Measurements from ENCODE around the gene KAT8. TPM values are rescaled to one million over a fixed set of nuclear protein-coding genes. Genes with fewer than 3 reads are reported as not detected.
"Not testable (repeated sequence)": the region's sequence is repeated elsewhere in the genome, so short reads cannot be mapped to it uniquely, and the experiment has no call there.

KAT8 gene
- polyA plus RNA-seq, 3 donors = 57.7 to 66.8 (median 58.0) TPM

- DNase-seq (ENCODE audit: low read depth in 3 of 3, low spot score in 2 of 3) = not testable (repeated sequence)
Observed at GRCh38 chr16:31144418-31144817, 27.0 kb downstream of the KAT8 start.

DNA sequence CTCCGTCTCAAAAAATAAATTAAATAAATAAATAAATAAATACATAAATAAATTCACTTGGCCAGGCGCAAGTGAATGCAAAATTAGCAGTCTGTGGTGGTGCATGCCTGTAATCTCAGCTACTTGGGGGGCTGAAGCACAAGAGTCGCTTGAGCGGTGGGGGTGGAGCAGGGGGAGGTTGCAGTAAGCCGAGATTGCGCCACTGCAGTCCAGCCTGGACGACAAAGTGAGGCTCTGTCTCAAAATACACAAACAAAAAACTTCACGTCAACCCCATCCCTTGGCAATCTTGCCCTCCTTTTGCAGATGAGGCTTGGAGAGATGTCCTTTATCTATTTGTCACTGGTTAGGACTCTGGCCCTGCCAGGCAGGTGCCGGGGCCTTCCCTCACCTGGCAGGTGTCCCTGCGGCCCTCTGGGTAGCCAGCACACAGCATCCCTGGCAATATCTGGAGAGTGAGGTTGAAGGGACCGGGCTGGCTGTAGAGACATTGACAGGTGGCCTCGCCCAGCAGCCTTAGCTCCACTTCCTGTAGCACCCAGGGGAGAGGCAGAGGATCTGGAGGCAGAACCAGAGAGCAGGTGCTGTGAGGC lies 28.0 kb downstream of the KAT8 start:
- DNase-seq (ENCODE audit: low read depth in 3 of 3, low spot score in 2 of 3) = no peak

GRCh38 chr16:31147574-31147973 lies 30.1 kb downstream of the KAT8 start:
- DNase-seq (ENCODE audit: low read depth in 3 of 3, low spot score in 2 of 3) = no peak

- no peak for DNase-seq (ENCODE audit: low read depth in 3 of 3, low spot score in 2 of 3)
Observed at GRCh38 chr16:31148281-31148728, 30.8 kb downstream of the KAT8 start.

GRCh38 chr16:31148896-31149295 lies 31.4 kb downstream of the KAT8 start:
- no peak for DNase-seq (ENCODE audit: low read depth in 3 of 3, low spot score in 2 of 3)

- no peak for DNase-seq (ENCODE audit: low read depth in 3 of 3, low spot score in 2 of 3)
Observed at GRCh38 chr16:31149332-31149731, 31.9 kb downstream of the KAT8 start.

DNA sequence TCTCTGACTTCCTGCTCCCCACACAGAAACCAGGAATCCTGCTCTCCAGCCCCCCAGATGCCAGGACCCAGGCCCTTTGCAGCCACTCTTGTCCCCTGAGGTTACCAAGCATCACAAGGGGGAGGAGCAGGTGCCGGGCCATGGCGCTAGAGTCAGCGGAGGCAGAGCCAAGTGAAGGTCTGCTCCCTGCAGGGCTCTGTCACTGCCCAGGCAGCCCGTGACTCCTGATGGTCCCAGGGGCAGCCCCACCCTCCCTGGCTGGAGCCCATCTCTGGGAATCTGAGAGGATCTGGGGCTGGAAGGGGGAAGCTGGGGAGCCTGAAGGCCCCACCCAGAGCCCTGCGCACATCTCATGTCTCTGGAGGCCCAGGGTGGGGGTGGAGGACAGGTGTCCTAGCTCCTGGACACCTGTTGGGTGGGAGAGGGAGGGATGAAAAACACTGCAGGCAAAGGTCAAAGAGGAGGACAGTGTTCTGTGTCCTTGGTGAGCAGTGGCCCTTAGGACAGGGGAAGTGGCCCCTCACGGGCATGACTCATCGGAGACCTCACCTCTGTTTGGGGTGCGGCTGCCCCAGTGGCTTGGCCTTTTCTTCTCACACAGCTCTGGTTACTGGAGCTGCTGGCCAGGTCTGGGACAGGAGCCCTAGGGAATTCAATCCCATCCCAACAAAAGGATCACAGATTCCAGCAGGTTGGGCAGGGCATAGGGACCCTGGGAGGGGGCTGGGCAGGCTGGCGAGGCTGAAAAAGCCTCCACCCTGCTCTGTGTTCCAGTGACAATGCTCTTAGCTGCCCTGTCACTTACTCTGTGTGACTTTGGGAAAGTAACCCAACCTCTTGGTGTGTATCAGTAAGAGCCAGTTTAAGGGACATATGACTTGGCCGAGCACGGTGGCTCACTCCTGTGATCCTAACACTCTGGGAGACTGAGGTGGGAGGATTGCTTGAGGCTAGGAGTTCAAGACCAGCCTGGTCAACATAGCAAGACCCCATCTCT lies 32.7 kb downstream of the KAT8 start, which contains the start of gene PRSS36:
Gene PRSS36, minus strand, starts transcription at position 173 of the 997 bp plus-strand sequence. Its CDS starts 31 bp downstream, at position 142.
- no peak for DNase-seq (ENCODE audit: low read depth in 3 of 3, low spot score in 2 of 3)

- DNase-seq (ENCODE audit: low read depth in 3 of 3, low spot score in 2 of 3) = not testable (repeated sequence)
Observed at GRCh38 chr16:31150976-31151375, 33.5 kb downstream of the KAT8 start.

DNA sequence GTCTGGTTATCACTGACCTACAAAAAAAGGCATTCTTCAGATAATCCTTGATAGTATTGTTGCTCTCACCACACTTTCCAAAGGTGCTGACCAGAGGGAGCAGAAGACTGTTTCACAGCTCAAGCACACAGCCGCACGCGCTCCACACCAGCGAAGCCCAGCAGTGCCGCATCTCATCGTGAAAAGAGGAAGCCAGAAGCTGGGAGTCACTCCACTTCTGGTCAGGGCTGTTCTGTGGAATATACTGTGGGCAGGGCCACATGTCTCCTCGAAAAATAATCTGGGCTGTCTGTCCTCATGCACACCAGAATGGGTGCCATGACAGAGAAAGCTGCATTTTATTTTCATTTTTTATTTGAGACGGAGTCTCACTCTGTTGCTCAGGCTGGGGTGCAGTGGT lies 39.7 kb downstream of the KAT8 start:
- no peak for DNase-seq (ENCODE audit: low read depth in 3 of 3, low spot score in 2 of 3)

DNA sequence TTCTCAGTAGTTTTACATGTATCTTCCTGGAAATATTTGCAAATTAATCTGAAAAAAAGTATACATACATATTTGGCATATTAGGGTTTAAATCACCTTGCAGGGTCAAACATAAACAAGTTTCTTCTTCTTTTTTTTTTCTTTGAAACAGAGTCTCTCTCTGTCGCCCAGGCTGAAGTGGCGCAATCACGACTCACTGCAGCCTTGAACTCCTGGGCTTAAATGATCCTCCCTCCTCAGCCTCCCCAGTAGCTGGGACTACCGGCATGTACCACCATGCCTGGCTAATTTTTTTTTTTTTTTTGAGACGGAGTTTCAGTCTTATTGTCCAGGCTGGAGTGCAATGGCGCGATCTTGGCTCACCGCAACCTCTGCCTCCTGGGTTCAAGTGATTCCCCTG lies 49.9 kb downstream of the KAT8 start:
- DNase-seq (ENCODE audit: low read depth in 3 of 3, low spot score in 2 of 3) = no peak

- DNase-seq (ENCODE audit: low read depth in 3 of 3, low spot score in 2 of 3) = no peak
Observed at GRCh38 chr16:31168848-31169247, 51.4 kb downstream of the KAT8 start.

DNA sequence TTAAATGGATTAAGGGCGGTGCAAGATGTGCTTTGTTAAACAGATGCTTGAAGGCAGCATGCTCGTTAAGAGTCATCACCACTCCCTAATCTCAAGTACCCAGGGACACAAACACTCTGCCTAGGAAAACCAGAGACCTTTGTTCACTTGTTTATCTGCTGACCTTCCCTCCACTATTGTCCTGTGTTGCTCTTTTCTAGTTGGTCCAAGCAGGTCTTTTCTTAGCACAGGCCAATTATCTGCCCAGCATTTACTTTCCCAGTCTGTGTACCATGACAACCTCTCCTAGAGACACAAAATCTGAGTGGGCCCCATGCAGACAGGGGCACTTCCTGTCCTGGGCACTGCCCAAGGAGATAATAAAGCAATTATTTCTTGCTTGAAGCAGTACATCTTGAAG lies 52.6 kb downstream of the KAT8 start:
- DNase-seq (ENCODE audit: low read depth in 3 of 3, low spot score in 2 of 3) = not testable (repeated sequence)

- no peak for DNase-seq (ENCODE audit: low read depth in 3 of 3, low spot score in 2 of 3)
Observed at GRCh38 chr16:31177136-31177535, 59.7 kb downstream of the KAT8 start.

- no peak for DNase-seq (ENCODE audit: low read depth in 3 of 3, low spot score in 2 of 3)
Observed at GRCh38 chr16:31179219-31179746, 61.8 kb downstream of the KAT8 start.

- DNase-seq (ENCODE audit: low read depth in 3 of 3, low spot score in 2 of 3) = peak; percentile 85 to 93 (median 86)
Observed at GRCh38 chr16:31179747-31180459, 62.4 kb downstream of the KAT8 start, which contains the start of gene FUS. TSS of gene FUS (plus strand) at chr16:31180139. CDS start at chr16:31180215, 76 bp downstream.

Other genes starting within 250 kb of the KAT8 start
- 10 to 100 TPM; 35.8 to 40.7 (median 39.3) TPM for gene BCL7C, start 223.6 kb upstream of the KAT8 start, polyA plus RNA-seq (ENCODE audit: insufficient read length in 3 of 3)
- gene CTF1, start 221.1 kb upstream of the KAT8 start, polyA plus RNA-seq (ENCODE audit: insufficient read length in 3 of 3) = 1 to 10 TPM; 6.7 to 7.4 (median 6.7) TPM
- 10 to 100 TPM; 16.1 to 20.5 (median 18.0) TPM for gene FBXL19, start 194.1 kb upstream of the KAT8 start, polyA plus RNA-seq (ENCODE audit: insufficient read length in 3 of 3)
- 10 to 100 TPM; 18.0 to 19.6 (median 19.2) TPM for gene ORAI3, start 168.6 kb upstream of the KAT8 start, polyA plus RNA-seq (ENCODE audit: insufficient read length in 3 of 3)
- gene SETD1A, start 159.9 kb upstream of the KAT8 start, polyA plus RNA-seq (ENCODE audit: insufficient read length in 3 of 3) = 10 to 100 TPM; 13.0 to 14.4 (median 13.2) TPM
- gene HSD3B7, start 132.5 kb upstream of the KAT8 start, polyA plus RNA-seq (ENCODE audit: insufficient read length in 3 of 3) = 1 to 10 TPM; 7.3 to 8.9 (median 8.3) TPM
- gene STX1B, start 107.0 kb upstream of the KAT8 start, polyA plus RNA-seq (ENCODE audit: insufficient read length in 3 of 3) = 1 to 10 TPM in 2 of 3 donors, under 1 TPM in 1; 0.89 to 1.3 (median 1.0) TPM
- gene STX4, start 84.1 kb upstream of the KAT8 start, polyA plus RNA-seq (ENCODE audit: insufficient read length in 3 of 3) = 10 to 100 TPM; 33.9 to 36.1 (median 34.4) TPM
- gene ZNF668, start 43.4 kb upstream of the KAT8 start, polyA plus RNA-seq (ENCODE audit: insufficient read length in 3 of 3) = 1 to 10 TPM; 3.2 to 4.1 (median 3.7) TPM
- 10 to 100 TPM; 10.8 to 11.9 (median 11.7) TPM for gene ZNF646, start 43.2 kb upstream of the KAT8 start, polyA plus RNA-seq (ENCODE audit: insufficient read length in 3 of 3)
- gene PRSS53, start 28.7 kb upstream of the KAT8 start, polyA plus RNA-seq (ENCODE audit: insufficient read length in 3 of 3) = under 1 TPM; 0.44 to 0.82 (median 0.60) TPM
- 10 to 100 TPM; 65.6 to 75.1 (median 75.1) TPM for gene VKORC1, start 22.9 kb upstream of the KAT8 start, polyA plus RNA-seq (ENCODE audit: insufficient read length in 3 of 3)
- 10 to 100 TPM; 32.4 to 37.6 (median 35.1) TPM for gene BCKDK, start 9.3 kb upstream of the KAT8 start, polyA plus RNA-seq (ENCODE audit: insufficient read length in 3 of 3)
- gene PRSS8, start 18.1 kb downstream of the KAT8 start, polyA plus RNA-seq (ENCODE audit: insufficient read length in 3 of 3) = 10 to 100 TPM; 48.9 to 59.4 (median 52.4) TPM
- gene PRSS36, start 32.4 kb downstream of the KAT8 start, polyA plus RNA-seq (ENCODE audit: insufficient read length in 3 of 3) = 1 to 10 TPM in 2 of 3 donors, under 1 TPM in 1; 0.78 to 1.4 (median 1.2) TPM
- 100 to 1,000 TPM; 627 to 720 (median 667) TPM for gene FUS, start 62.5 kb downstream of the KAT8 start, polyA plus RNA-seq (ENCODE audit: insufficient read length in 3 of 3)
- gene PYCARD, start 85.1 kb downstream of the KAT8 start, polyA plus RNA-seq (ENCODE audit: insufficient read length in 3 of 3) = 10 to 100 TPM in 1 of 3 donors, 1 to 10 TPM in 2; 8.1 to 10.7 (median 9.4) TPM
- under 1 TPM; 0.06 to 0.07 (median 0.06) TPM for gene TRIM72, start 96.5 kb downstream of the KAT8 start, polyA plus RNA-seq (ENCODE audit: insufficient read length in 3 of 3)
- gene PYDC1, start 99.5 kb downstream of the KAT8 start, polyA plus RNA-seq (ENCODE audit: insufficient read length in 3 of 3) = not detected
- gene ITGAM, start 142.3 kb downstream of the KAT8 start, polyA plus RNA-seq (ENCODE audit: insufficient read length in 3 of 3) = 1 to 10 TPM; 1.5 to 2.0 (median 1.9) TPM
- under 1 TPM; 0.53 to 0.69 (median 0.57) TPM for gene ITGAX, start 237.5 kb downstream of the KAT8 start, polyA plus RNA-seq (ENCODE audit: insufficient read length in 3 of 3)